Measurements from ENCODE around the gene SLC15A5.

DNA sequence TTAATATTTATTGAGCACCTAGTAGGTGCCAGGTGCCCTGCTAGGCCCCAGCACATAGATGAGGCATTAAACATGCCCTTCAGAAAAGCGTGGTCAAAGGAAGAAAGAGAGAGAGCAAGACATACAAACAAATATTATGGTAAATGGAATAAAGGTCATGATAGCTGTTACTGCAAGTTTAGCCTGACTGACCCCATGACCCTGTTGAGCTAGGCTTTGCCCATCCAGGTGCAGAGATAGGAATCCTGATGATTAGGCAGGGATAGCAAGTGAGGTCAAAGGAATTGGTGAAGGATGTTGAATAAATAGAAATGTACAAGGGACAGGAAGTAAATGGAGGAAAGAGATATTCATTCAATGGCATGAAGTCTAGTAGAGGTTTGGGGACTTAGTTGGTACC is 33.4 kb upstream of the SLC15A5 start:
- TF ChIP-seq, protein P1, sequence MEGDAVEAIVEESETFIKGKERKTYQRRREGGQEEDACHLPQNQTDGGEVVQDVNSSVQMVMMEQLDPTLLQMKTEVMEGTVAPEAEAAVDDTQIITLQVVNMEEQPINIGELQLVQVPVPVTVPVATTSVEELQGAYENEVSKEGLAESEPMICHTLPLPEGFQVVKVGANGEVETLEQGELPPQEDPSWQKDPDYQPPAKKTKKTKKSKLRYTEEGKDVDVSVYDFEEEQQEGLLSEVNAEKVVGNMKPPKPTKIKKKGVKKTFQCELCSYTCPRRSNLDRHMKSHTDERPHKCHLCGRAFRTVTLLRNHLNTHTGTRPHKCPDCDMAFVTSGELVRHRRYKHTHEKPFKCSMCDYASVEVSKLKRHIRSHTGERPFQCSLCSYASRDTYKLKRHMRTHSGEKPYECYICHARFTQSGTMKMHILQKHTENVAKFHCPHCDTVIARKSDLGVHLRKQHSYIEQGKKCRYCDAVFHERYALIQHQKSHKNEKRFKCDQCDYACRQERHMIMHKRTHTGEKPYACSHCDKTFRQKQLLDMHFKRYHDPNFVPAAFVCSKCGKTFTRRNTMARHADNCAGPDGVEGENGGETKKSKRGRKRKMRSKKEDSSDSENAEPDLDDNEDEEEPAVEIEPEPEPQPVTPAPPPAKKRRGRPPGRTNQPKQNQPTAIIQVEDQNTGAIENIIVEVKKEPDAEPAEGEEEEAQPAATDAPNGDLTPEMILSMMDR (IDR thresholded peaks at IDR 0.05): no peak
- TF ChIP-seq POLR2A (IDR thresholded peaks at IDR 0.05): no peak

Measured in breast epithelium (tissue), 3 donors.